ENCODE measurements around the gene ITGA1.

ITGA1 gene

DNA sequence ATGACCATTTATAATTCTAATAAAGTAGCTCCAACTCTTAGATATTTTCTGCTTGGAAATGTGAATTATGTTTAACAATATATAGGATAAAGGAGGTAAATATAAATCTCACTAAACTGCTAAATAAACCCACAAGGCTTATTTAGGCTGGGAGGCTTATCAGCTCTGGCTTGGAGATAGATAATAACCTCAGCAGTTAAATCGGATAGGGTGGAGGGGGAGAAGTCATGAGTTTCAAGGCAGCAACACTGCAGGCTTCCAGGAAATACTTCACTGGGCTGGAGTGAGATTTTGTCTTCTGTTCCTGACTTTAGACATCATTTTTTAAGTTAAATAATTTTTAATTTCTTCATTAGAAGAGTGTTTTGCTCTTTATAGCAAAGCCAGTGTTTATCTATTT is 121.5 kb downstream of the ITGA1 start:
- Histone ChIP-seq H3K27me3 (ENCODE audit: insufficient read depth, low read length) (no peaks in the 10 kb centered on the region), H3K79me2 (ENCODE audit: control insufficient read depth, insufficient read depth, low read length, unreplicated experiment) (no peaks in the 10 kb centered on the region), H3K27ac (ENCODE audit: low read depth, low read length) (no peak overlapping the region), H3K4me3 (ENCODE audit: low read depth, low read length) (no peak overlapping the region), H2AFZ (ENCODE audit: low read length, unreplicated experiment) (no peak overlapping the region), H3K4me1 (ENCODE audit: control insufficient read depth, insufficient read depth, low read length, unreplicated experiment) (no peaks in the 10 kb centered on the region), H3K36me3 (ENCODE audit: insufficient read depth, low read length) (no peaks in the 10 kb centered on the region)

DNA sequence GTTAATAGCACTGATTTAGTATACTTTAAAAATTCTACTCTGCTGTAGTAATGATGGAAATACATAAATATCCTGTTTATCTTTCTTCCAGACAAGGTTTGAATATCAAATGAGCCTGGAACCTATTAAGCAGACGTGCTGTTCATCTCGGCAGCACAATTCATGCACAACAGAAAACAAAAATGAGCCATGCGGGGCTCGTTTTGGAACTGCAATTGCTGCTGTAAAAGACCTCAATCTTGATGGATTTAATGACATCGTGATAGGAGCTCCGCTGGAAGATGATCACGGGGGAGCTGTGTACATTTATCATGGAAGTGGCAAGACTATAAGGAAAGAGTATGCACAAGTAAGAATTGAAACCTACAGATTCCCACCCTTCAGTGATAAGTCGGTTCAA is 122.4 kb downstream of the ITGA1 start:
- H3K4me1 ChIP-seq (ENCODE audit: control insufficient read depth, insufficient read depth, low read length, unreplicated experiment), result peaks cover 4% of the 10 kb centered on the region
- H3K27me3 ChIP-seq (ENCODE audit: insufficient read depth, low read length), result no peaks in the 10 kb centered on the region
- H3K79me2 ChIP-seq (ENCODE audit: control insufficient read depth, insufficient read depth, low read length, unreplicated experiment), result no peaks in the 10 kb centered on the region
- no peaks in the 10 kb centered on the region for H3K36me3 ChIP-seq (ENCODE audit: insufficient read depth, low read length)
- H3K4me3 ChIP-seq (ENCODE audit: low read depth, low read length), result no peak overlapping the region
- no peak overlapping the region for H2AFZ ChIP-seq (ENCODE audit: low read length, unreplicated experiment)
- no peak overlapping the region for H3K27ac ChIP-seq (ENCODE audit: low read depth, low read length)

DNA sequence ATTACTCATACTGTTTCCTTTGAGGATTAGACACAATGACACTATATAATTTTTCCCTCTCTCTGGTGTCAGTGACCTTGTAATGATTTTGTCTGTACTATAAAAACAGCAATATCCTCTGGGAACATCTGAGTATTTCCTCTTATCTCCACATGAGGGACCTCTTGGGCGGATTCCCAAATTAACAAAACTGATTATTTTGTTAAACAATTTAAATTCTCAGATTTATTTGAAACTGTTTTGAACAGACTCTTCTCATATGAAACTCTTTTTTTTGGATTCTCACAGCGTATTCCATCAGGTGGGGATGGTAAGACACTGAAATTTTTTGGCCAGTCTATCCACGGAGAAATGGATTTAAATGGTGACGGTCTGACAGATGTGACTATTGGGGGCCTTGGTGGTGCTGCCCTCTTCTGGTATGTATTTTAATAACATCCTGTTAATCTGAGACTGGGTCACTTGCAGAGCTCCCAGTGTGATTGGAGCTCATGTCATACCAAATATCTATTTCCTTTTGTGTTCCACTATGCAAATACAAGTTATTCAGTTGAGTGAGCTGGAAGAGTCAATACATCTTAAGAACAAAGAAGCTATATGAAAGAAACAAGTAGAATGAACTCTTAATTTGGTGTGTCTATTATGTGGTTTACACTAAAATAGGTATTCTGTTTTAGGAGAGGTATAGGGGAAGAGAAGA is 127.6 kb downstream of the ITGA1 start:
- H2AFZ ChIP-seq (ENCODE audit: low read length, unreplicated experiment), result no peak overlapping the region
- no peaks in the 10 kb centered on the region for H3K27me3 ChIP-seq (ENCODE audit: insufficient read depth, low read length)
- peak overlapping the region; percentile 61 for H3K4me3 ChIP-seq (ENCODE audit: low read depth, low read length)
- 0 out of 2 replicates have a peak overlapping the region, but pooled peaks have one; percentile 6 for H3K27ac ChIP-seq (ENCODE audit: low read depth, low read length)
- H3K36me3 ChIP-seq (ENCODE audit: insufficient read depth, low read length), result no peaks in the 10 kb centered on the region
- H3K79me2 ChIP-seq (ENCODE audit: control insufficient read depth, insufficient read depth, low read length, unreplicated experiment), result no peaks in the 10 kb centered on the region
- H3K4me1 ChIP-seq (ENCODE audit: control insufficient read depth, insufficient read depth, low read length, unreplicated experiment), result peaks cover 4% of the 10 kb centered on the region

DNA sequence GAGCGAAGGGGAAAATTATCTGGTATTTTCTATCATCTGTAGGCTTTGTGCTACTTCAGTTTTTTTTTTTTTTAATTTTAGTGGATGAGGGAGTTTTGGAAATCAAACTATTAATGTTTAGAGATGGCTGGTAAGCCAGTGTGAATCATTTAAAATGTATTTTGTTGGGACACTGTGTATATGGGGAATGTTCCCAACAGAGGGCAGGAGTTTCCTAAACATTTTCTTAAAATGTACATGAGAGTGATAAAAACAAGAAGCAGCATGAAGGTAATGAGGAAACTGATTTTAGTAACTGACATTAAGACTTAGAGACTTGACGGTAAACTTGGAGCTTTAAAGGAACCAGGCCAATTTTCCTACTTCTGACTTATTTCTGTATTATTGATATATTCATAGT is 133.2 kb downstream of the ITGA1 start:
- H3K79me2 ChIP-seq (ENCODE audit: control insufficient read depth, insufficient read depth, low read length, unreplicated experiment), result no peaks in the 10 kb centered on the region
- H3K27me3 ChIP-seq (ENCODE audit: insufficient read depth, low read length), result no peaks in the 10 kb centered on the region
- H3K36me3 ChIP-seq (ENCODE audit: insufficient read depth, low read length), result no peaks in the 10 kb centered on the region
- no peak overlapping the region for H3K4me3 ChIP-seq (ENCODE audit: low read depth, low read length)
- peak overlapping the region; percentile 42 for H3K27ac ChIP-seq (ENCODE audit: low read depth, low read length)
- H3K4me1 ChIP-seq (ENCODE audit: control insufficient read depth, insufficient read depth, low read length, unreplicated experiment), result peaks cover 21% of the 10 kb centered on the region
- no peak overlapping the region for H2AFZ ChIP-seq (ENCODE audit: low read length, unreplicated experiment)

DNA sequence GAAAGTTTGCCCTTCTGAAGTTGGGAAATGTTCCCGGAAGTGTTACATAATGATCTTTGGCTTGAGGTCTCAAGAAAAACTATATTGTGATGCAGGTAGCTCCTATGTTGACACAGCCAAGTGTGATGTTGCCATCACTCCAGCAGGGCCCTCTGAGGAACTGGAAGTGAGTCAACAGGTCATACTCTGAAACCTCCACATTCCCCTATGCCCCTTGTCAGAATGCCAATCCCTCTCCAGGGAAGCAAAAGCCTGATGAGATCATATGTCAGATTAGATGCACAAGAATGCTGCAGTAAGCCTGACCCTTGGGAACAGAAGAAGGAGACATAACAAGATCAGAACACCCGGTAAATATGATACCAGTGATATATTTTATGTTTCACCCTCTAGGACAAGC is 134.7 kb downstream of the ITGA1 start:
- peaks cover 21% of the 10 kb centered on the region for H3K4me1 ChIP-seq (ENCODE audit: control insufficient read depth, insufficient read depth, low read length, unreplicated experiment)
- no peaks in the 10 kb centered on the region for H3K27me3 ChIP-seq (ENCODE audit: insufficient read depth, low read length)
- no peaks in the 10 kb centered on the region for H3K79me2 ChIP-seq (ENCODE audit: control insufficient read depth, insufficient read depth, low read length, unreplicated experiment)
- H3K27ac ChIP-seq (ENCODE audit: low read depth, low read length), result peak overlapping the region; percentile 71
- H2AFZ ChIP-seq (ENCODE audit: low read length, unreplicated experiment), result no peak overlapping the region
- no peaks in the 10 kb centered on the region for H3K36me3 ChIP-seq (ENCODE audit: insufficient read depth, low read length)
- no peak overlapping the region for H3K4me3 ChIP-seq (ENCODE audit: low read depth, low read length)

DNA sequence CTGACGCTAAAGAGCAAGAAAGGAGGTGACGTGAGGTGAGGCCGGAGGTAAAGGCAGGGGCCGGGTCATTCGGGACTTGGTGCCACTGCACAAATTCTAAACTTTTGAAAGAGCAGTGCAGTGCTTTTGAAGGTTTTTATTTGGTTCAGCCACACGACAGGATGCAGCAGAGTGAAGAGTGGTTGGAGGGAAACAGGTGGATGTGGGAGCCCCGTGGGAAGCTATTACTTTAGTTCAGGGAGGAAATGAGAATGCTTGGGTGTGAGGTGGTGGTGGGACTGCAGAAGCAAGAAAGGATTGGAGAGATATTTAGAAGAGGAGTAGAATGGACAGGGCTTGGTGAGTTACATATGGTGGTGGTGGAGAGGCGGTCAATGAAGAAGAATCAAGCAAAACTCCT is 136.7 kb downstream of the ITGA1 start:
- H3K4me1 ChIP-seq (ENCODE audit: control insufficient read depth, insufficient read depth, low read length, unreplicated experiment), result peaks cover 21% of the 10 kb centered on the region
- H3K4me3 ChIP-seq (ENCODE audit: low read depth, low read length), result no peak overlapping the region
- no peaks in the 10 kb centered on the region for H3K36me3 ChIP-seq (ENCODE audit: insufficient read depth, low read length)
- no peak overlapping the region for H3K27ac ChIP-seq (ENCODE audit: low read depth, low read length)
- H2AFZ ChIP-seq (ENCODE audit: low read length, unreplicated experiment), result no peak overlapping the region
- H3K79me2 ChIP-seq (ENCODE audit: control insufficient read depth, insufficient read depth, low read length, unreplicated experiment), result no peaks in the 10 kb centered on the region
- no peaks in the 10 kb centered on the region for H3K27me3 ChIP-seq (ENCODE audit: insufficient read depth, low read length)

DNA sequence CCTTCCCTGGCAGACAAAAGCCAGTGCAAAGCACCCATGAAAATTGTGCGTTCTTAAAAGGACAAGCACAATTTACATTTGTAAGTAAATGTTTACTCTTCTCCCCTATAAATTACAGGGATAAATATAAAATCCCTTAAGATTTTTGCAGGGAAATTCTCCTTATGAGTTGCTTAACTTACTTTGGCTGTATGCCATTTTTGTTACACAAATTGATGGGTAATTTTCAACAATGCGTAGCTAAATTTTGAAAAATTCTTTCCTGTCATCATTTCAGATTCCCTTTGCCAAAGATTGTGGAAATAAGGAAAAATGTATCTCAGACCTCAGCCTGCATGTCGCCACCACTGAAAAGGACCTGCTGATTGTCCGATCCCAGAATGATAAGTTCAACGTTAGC is 137.3 kb downstream of the ITGA1 start:
- no peak overlapping the region for H3K27ac ChIP-seq (ENCODE audit: low read depth, low read length)
- H3K36me3 ChIP-seq (ENCODE audit: insufficient read depth, low read length), result no peaks in the 10 kb centered on the region
- no peaks in the 10 kb centered on the region for H3K79me2 ChIP-seq (ENCODE audit: control insufficient read depth, insufficient read depth, low read length, unreplicated experiment)
- no peak overlapping the region for H3K4me3 ChIP-seq (ENCODE audit: low read depth, low read length)
- peaks cover 21% of the 10 kb centered on the region for H3K4me1 ChIP-seq (ENCODE audit: control insufficient read depth, insufficient read depth, low read length, unreplicated experiment)
- no peaks in the 10 kb centered on the region for H3K27me3 ChIP-seq (ENCODE audit: insufficient read depth, low read length)
- no peak overlapping the region for H2AFZ ChIP-seq (ENCODE audit: low read length, unreplicated experiment)

DNA sequence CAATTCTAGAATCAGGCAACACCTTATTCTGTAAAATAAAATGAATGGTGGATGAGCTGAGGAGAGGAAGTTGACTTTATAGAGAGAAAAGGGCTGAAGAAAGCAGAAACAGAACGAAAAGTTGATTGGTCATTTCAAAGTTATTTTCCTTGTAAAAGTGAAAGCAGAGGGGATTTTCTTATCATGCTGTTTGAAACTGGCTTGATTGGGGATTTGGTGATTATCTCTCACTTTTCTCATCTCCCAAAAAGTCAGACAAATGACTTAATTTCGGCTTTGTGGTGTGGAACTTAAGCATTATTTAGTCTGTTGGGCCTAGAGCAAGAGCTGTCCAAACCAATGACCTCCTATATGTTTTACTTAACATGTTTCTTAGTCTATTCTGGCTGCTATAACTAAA is 141.0 kb downstream of the ITGA1 start:
- H3K4me3 ChIP-seq (ENCODE audit: low read depth, low read length), result no peak overlapping the region
- no peak overlapping the region for H2AFZ ChIP-seq (ENCODE audit: low read length, unreplicated experiment)
- H3K27me3 ChIP-seq (ENCODE audit: insufficient read depth, low read length), result no peaks in the 10 kb centered on the region
- H3K4me1 ChIP-seq (ENCODE audit: control insufficient read depth, insufficient read depth, low read length, unreplicated experiment), result no peaks in the 10 kb centered on the region
- H3K27ac ChIP-seq (ENCODE audit: low read depth, low read length), result no peak overlapping the region
- no peaks in the 10 kb centered on the region for H3K79me2 ChIP-seq (ENCODE audit: control insufficient read depth, insufficient read depth, low read length, unreplicated experiment)
- H3K36me3 ChIP-seq (ENCODE audit: insufficient read depth, low read length), result no peaks in the 10 kb centered on the region

DNA sequence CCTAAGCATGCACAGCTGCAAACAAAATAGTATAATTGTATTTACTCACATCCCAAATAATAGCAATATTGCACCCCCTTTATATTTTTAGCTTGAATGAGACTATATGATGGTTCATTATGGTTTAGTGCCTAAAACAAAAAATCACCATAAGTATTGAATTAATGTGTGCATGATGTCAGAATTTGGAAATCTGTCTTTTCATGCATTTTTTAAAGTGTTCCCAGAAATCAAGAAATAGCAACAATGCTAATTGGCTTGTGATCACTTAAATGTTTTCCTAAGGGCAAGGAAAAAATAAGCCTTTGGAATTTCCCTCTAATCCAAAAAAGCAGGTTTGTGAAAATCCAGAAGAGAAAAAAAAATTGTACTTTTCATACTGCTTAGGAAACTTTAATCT is 150.5 kb downstream of the ITGA1 start:
- Histone ChIP-seq H2AFZ (ENCODE audit: low read length, unreplicated experiment) (no peak overlapping the region), H3K36me3 (ENCODE audit: insufficient read depth, low read length) (no peaks in the 10 kb centered on the region), H3K27ac (ENCODE audit: low read depth, low read length) (no peak overlapping the region), H3K79me2 (ENCODE audit: control insufficient read depth, insufficient read depth, low read length, unreplicated experiment) (no peaks in the 10 kb centered on the region), H3K4me1 (ENCODE audit: control insufficient read depth, insufficient read depth, low read length, unreplicated experiment) (no peaks in the 10 kb centered on the region), H3K27me3 (ENCODE audit: insufficient read depth, low read length) (no peaks in the 10 kb centered on the region), H3K4me3 (ENCODE audit: low read depth, low read length) (no peak overlapping the region)

DNA sequence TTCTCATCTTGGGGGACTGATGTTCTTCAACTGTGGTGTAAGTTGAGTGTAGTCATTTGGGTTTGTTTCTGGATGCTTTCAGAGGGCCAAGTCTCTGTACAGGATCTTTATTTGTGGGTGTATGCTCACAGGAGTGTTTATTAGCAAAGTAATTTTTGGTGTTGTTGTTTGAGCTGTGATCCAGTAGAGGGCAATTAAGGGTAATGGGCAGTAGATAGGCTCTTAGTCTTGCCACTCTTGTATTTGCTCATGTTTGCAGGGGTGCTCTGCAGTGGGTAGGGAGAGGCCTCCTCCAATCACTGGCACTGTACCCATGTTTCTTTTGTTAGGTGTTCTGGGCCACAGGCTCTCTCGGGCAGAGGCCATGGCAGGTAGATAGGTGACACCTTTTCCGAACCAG is 155.6 kb downstream of the ITGA1 start:
- H3K79me2 ChIP-seq (ENCODE audit: control insufficient read depth, insufficient read depth, low read length, unreplicated experiment), result no peaks in the 10 kb centered on the region
- H3K4me3 ChIP-seq (ENCODE audit: low read depth, low read length), result no peak overlapping the region
- H3K27ac ChIP-seq (ENCODE audit: low read depth, low read length), result no peak overlapping the region
- no peaks in the 10 kb centered on the region for H3K36me3 ChIP-seq (ENCODE audit: insufficient read depth, low read length)
- no peaks in the 10 kb centered on the region for H3K27me3 ChIP-seq (ENCODE audit: insufficient read depth, low read length)
- H2AFZ ChIP-seq (ENCODE audit: low read length, unreplicated experiment), result no peak overlapping the region
- peaks cover 25% of the 10 kb centered on the region for H3K4me1 ChIP-seq (ENCODE audit: control insufficient read depth, insufficient read depth, low read length, unreplicated experiment)

DNA sequence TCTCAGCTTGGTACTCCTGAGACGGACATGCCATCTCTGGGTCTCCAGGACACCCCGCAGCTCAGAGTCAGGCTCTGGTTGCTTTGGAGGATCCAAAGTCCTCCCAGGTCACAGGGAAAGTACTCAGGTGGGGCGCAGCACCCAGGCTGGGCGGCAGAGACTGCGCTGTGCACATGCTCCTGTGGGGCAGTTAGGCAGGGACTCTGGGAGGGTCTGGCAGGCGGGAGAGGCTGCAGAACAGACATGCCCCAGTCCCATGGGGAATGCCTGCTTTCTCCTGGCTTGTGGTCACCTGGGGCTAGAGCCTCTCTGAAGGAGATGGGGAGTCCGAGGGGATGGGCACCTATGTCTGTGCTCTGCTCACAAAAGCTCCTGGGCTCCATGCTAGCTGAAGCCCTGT is 156.1 kb downstream of the ITGA1 start:
- Histone ChIP-seq H3K79me2 (ENCODE audit: control insufficient read depth, insufficient read depth, low read length, unreplicated experiment) (no peaks in the 10 kb centered on the region), H2AFZ (ENCODE audit: low read length, unreplicated experiment) (no peak overlapping the region), H3K36me3 (ENCODE audit: insufficient read depth, low read length) (no peaks in the 10 kb centered on the region), H3K27ac (ENCODE audit: low read depth, low read length) (no peak overlapping the region), H3K27me3 (ENCODE audit: insufficient read depth, low read length) (no peaks in the 10 kb centered on the region), H3K4me1 (ENCODE audit: control insufficient read depth, insufficient read depth, low read length, unreplicated experiment) (peaks cover 28% of the 10 kb centered on the region), H3K4me3 (ENCODE audit: low read depth, low read length) (no peak overlapping the region)
